Skeletal muscle satellite cell (primary cell): ENCODE results near the gene CNIH1. TPM values are rescaled to one million over a fixed set of nuclear protein-coding genes. Genes with fewer than 3 reads are reported as not detected.

Experiments
- H3K27me3 ChIP-seq: 2 replicates; pipeline ENCODE4 v1.7.0; 2013; ENCODE audit warnings: low read length; ENCODE audit not compliant: control insufficient read depth, insufficient read depth
- H3K36me3 ChIP-seq: 2 replicates; pipeline ENCODE4 v1.7.0; 2013; ENCODE audit warnings: mild to moderate bottlenecking, control low read depth, low read length; ENCODE audit not compliant: insufficient read depth
- H3K4me1 ChIP-seq: 2 replicates; pipeline ENCODE4 v1.7.0; 2013; ENCODE audit warnings: low read length; ENCODE audit not compliant: control insufficient read depth, insufficient read depth
- H3K4me2 ChIP-seq: 2 replicates; pipeline ENCODE4 v1.7.0; 2013; ENCODE audit warnings: mild to moderate bottlenecking, low read length
- H3K4me3 ChIP-seq: 2 replicates; pipeline ENCODE4 v1.7.0; 2013; ENCODE audit warnings: low read length
- H3K9ac ChIP-seq: 2 replicates; pipeline ENCODE4 v1.7.0; 2013; ENCODE audit warnings: mild to moderate bottlenecking, low read depth, low read length, moderate library complexity
- H3K9me3 ChIP-seq: replicated peaks from 2 replicates; pipeline ENCODE4 v1.7.0; 2013; ENCODE audit warnings: mild to moderate bottlenecking, control low read depth, low read length
- total RNA-seq: library from RNA; depleted of rRNA; stranded (reverse); fragments of >200 nt; gene quantifications from 2 replicates; pipeline ENCODE4 v1.2.3, GENCODE V29; 2012; rRNA removed

Gene CNIH1
- total RNA-seq: 193 and 215 TPM in 2 replicates

- Histone ChIP-seq H3K9ac (peak within 1 kb of the TSS; percentile 99), H3K27me3 (peaks cover 10% of the 10 kb centered on the region), H3K4me2 (peak within 1 kb of the TSS; percentile 90), H3K36me3 (no peaks in the 10 kb centered on the region), H3K4me1 (peaks cover 16% of the 10 kb centered on the region), H3K9me3 (no peaks in the 10 kb centered on the region), H3K4me3 (peak within 1 kb of the TSS; percentile 95)
Observed at GRCh38 chr14:54440873-54441868, at the start of gene CNIH1. TSS of gene CNIH1 (minus strand) at chr14:54441374. CDS start at chr14:54441327, 47 bp downstream.

- H3K36me3 ChIP-seq: peaks cover 4% of the 10 kb centered on the region
- H3K9me3 ChIP-seq: no peaks in the 10 kb centered on the region
- no peak overlapping the region for H3K4me2 ChIP-seq
- H3K9ac ChIP-seq: no peak overlapping the region
- H3K4me1 ChIP-seq: peaks cover 20% of the 10 kb centered on the region
- no peak overlapping the region for H3K4me3 ChIP-seq
- peaks cover 7% of the 10 kb centered on the region for H3K27me3 ChIP-seq
Observed at GRCh38 chr14:54490445-54491175, 49.4 kb upstream of the CNIH1 start.

- H3K4me3 ChIP-seq: peak overlapping the region; percentile 87
- H3K9ac ChIP-seq: peak overlapping the region; percentile 97
- peaks cover 21% of the 10 kb centered on the region for H3K4me1 ChIP-seq
- H3K27me3 ChIP-seq: peaks cover 7% of the 10 kb centered on the region
- peaks cover 4% of the 10 kb centered on the region for H3K36me3 ChIP-seq
- no peaks in the 10 kb centered on the region for H3K9me3 ChIP-seq
- peak overlapping the region; percentile 83 for H3K4me2 ChIP-seq
Observed at GRCh38 chr14:54489731-54490444, 48.7 kb upstream of the CNIH1 start.

GRCh38 chr14:54489318-54489683 lies 48.1 kb upstream of the CNIH1 start:
- H3K36me3 ChIP-seq: peaks cover 4% of the 10 kb centered on the region
- peak overlapping the region; percentile 83 for H3K4me2 ChIP-seq
- peaks cover 22% of the 10 kb centered on the region for H3K4me1 ChIP-seq
- peaks cover 7% of the 10 kb centered on the region for H3K27me3 ChIP-seq
- H3K4me3 ChIP-seq: peak overlapping the region; percentile 87
- peak overlapping the region; percentile 97 for H3K9ac ChIP-seq
- H3K9me3 ChIP-seq: no peaks in the 10 kb centered on the region

- no peaks in the 10 kb centered on the region for H3K9me3 ChIP-seq
- peaks cover 7% of the 10 kb centered on the region for H3K27me3 ChIP-seq
- H3K4me1 ChIP-seq: peaks cover 22% of the 10 kb centered on the region
- peaks cover 4% of the 10 kb centered on the region for H3K36me3 ChIP-seq
- peak within 1 kb of the TSS; percentile 90 for H3K4me2 ChIP-seq
- H3K4me3 ChIP-seq: peak within 1 kb of the TSS; percentile 87
- peak within 1 kb of the TSS; percentile 97 for H3K9ac ChIP-seq
Observed at GRCh38 chr14:54488646-54489317, 47.6 kb upstream of the CNIH1 start, which contains the start of gene GMFB. TSS of gene GMFB (minus strand) at chr14:54488980. CDS start at chr14:54488927, 53 bp downstream.

GRCh38 chr14:54488318-54488645 lies 47.1 kb upstream of the CNIH1 start:
- Histone ChIP-seq H3K4me2 (peak overlapping the region; percentile 90), H3K9me3 (no peaks in the 10 kb centered on the region), H3K4me1 (peaks cover 22% of the 10 kb centered on the region), H3K9ac (peak overlapping the region; percentile 97), H3K4me3 (peak overlapping the region; percentile 87), H3K36me3 (peaks cover 6% of the 10 kb centered on the region), H3K27me3 (peaks cover 4% of the 10 kb centered on the region)

GRCh38 chr14:54487771-54488170 lies 46.6 kb upstream of the CNIH1 start:
- H3K4me3 ChIP-seq: peak overlapping the region; percentile 87
- H3K27me3 ChIP-seq: no peaks in the 10 kb centered on the region
- no peaks in the 10 kb centered on the region for H3K9me3 ChIP-seq
- H3K36me3 ChIP-seq: peaks cover 11% of the 10 kb centered on the region
- H3K4me2 ChIP-seq: peak overlapping the region; percentile 90
- H3K4me1 ChIP-seq: peaks cover 22% of the 10 kb centered on the region
- peak overlapping the region; percentile 97 for H3K9ac ChIP-seq

GRCh38 chr14:54486685-54487084 lies 45.5 kb upstream of the CNIH1 start:
- Histone ChIP-seq H3K27me3 (no peaks in the 10 kb centered on the region), H3K4me1 (peaks cover 22% of the 10 kb centered on the region), H3K9ac (no peak overlapping the region), H3K36me3 (peaks cover 22% of the 10 kb centered on the region), H3K9me3 (no peaks in the 10 kb centered on the region), H3K4me3 (no peak overlapping the region), H3K4me2 (peak overlapping the region; percentile 42)

- Histone ChIP-seq H3K27me3 (no peaks in the 10 kb centered on the region), H3K9ac (no peak overlapping the region), H3K4me2 (no peak overlapping the region), H3K36me3 (peaks cover 35% of the 10 kb centered on the region), H3K4me1 (peaks cover 14% of the 10 kb centered on the region), H3K4me3 (no peak overlapping the region), H3K9me3 (no peaks in the 10 kb centered on the region)
Observed at GRCh38 chr14:54483846-54484245, 42.7 kb upstream of the CNIH1 start.

- Histone ChIP-seq H3K4me3 (no peak overlapping the region), H3K9ac (no peak overlapping the region), H3K36me3 (peaks cover 39% of the 10 kb centered on the region), H3K4me1 (peaks cover 14% of the 10 kb centered on the region), H3K4me2 (no peak overlapping the region), H3K27me3 (no peaks in the 10 kb centered on the region), H3K9me3 (no peaks in the 10 kb centered on the region)
Observed at GRCh38 chr14:54483073-54483745, 42.0 kb upstream of the CNIH1 start.
